ENCODE measurements around the gene ATP10D.

ATP10D gene

DNA sequence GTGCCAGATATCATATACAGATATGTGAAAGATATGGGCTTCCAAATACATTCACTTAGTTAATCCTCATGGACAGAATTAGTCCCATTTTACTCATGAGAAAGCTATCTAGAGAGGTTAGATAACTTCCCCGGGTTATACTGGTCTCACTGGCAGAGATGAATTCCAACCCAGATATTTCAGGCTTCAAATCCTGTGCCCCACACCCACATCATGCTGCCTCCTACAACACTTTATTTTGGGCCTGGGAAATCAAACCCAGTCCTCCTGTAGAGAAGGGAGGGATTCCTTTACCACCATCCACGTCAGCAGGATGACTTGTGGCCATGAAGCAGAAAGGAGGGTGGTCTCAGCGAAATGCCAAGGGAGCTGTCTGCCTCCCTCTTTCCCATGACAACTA, 113.8 kb downstream of the ATP10D start:
- no peak for DNase-seq

DNA sequence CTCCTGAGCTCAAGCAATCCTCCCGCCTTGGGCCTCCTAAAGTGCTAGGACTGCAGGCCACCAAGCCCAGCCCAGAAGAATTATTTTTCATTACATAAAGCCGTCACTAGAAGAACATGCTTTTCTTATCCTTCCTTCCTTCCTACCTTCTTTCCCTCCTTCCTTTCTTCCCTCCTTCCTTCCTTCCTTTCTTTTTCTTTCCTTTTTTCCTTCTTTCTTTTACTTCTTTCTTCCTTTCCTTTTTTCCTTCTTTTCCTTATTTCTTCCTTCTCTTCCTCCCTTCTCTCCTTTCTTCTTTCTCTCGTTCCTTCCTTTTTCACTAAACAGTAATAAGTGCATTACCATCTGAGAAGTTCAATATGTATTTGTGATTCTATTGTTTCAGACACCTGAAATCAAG, 121.4 kb downstream of the ATP10D start:
- DNase-seq: no peak

DNA sequence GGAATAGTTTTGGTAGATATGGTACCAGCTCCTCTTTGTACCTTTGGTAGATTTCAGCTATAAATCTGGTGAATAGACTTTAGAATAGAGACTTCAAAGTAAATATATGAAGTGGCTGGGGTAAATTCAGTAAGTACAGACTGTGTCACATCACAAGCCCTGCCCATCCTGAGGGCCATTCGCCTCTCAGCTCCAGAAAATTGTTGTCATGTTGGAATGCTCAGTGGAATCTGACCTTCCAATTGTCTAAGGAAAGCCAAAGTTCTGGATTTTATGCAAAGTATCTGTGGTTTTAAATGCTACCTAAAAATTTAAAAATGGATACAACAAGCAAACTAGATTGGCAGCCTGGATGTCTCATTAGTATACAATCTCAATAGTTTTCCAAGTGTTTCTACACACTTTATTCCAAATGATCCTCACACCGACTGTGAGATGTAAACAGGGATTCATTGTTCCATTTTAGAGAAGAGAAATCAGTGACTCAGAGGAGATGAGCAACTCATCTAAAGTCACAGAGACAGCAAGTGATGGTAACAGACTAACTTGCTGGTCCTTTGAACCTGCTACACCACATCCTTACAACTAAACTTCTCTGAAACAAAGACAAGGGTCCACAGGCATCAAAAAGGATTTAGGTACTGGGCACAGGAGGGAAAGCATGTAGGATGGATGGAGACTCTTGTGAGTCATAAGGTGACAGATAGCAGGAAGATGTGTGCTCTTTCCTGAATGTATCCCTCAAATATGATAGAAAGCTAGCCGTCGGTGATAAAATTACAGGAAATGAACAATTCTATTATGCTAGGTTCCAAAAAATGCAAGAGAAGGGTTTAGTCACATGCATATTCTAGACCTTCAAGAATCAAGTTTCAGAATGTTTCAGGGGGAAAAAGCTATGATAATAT, 127.3 kb downstream of the ATP10D start:
- DNase-seq: no peak

DNA sequence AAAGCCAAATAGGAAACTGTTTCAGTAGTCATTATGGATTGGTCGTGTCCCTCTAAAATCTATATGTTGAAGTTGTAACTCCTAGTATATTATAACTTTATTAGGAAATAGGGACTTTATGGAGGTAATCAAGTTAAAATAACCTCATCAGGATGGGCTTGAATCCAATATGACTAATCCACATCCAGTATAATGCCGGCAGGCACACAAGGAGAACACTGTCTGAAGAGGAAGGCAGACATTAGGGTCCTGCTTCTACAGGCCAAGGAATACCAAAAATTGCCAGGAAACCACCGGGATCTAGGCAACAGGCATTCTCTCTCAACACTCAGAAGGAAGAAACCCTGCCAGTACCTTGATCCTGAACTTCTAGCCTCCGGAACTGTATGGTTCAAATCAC, 130.3 kb downstream of the ATP10D start:
- no peak for DNase-seq

DNA sequence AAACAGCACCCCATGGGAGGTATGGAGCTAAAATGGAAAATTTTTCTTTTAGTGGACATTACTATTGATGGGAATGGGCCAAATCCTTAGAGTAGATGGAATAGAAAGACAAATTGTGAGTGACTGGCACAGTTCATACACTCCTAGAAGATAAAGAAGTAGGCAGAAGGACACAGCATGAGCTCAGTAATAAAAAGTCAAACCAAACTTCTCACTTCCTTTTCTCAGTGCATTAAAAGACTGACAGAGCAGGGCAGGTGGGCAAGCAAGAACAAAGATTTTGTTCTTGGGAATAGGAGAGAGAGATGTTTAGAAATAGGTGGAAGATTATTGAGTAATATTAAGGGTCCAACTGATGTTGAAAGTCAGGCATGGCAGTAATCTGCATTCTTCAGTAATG, 132.5 kb downstream of the ATP10D start:
- DNase-seq: no peak

DNA sequence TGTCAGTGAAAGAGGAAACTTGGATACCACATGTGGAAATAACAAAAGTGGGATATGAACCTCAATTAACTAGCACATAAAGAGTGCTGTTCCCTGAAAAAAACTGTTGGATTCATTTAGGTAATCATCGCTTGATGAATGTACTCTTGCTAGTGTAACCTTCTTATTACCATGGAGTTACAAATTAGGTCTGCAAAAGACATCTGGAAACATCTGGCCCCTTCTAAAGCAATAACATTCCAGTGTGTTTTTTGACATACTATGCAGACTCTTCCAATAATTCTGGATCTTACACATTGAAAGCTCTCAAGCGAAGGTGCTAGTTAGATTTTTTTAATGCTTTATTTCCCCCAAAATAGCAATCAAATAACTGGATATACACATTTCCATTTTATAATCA, 134.6 kb downstream of the ATP10D start:
- DNase-seq: no peak

DNA sequence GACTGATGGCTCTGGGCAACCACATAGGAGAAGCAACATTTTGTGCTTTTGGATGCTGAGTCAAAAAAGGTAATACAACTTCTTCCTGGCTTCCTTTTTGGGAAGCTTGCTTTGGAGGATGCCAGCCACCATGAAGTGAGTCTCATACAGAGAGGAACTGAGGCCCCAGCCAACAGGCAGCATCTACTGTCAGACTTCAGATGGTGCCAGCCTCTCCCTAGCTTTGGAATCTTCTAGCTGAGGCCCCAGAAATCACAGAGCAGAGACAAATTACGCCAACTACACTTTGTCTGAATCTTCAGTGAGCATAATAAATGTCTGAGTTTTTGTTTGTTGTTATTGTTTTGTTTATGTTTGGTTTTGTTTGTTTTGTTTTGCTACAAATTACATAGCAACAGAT, 136.1 kb downstream of the ATP10D start:
- no peak for DNase-seq

DNA sequence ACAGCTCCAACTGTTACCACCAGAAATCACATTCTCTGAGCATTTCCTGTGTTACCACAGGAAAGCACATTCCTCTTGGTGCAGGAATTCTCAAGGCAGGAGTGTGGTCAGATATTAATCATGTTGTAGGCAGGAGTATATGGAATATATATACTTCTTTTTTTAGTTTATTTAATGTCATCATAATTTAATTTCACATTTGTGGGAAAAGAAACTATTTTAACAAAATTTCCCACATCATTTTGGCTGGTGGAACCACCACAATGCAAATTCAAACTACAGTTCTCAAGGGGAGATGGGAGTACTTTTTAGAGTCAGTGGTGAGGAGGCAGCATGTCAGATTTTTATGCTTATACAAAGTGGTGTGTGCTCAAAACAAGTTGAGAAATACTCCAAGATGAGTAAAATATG, 139.0 kb downstream of the ATP10D start:
- no peak for DNase-seq

DNA sequence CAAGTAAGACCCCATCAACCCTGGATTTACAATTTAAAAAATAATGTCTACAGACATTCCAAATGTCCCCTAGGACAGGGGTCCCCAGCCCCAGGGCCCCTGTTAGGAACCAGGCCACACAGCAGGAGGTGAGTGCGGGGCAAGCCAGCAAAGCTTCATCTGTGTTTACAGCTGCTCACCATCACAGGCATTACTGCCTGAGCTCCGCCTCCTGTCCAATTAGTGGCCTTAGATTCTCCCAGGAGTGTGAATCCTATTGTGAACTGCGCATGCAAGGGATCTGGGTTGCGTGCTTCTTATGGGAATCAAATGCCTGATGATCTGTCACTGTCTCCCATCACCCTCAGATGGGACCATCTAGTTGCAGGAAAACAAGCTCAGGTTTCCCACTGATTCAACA, 146.1 kb downstream of the ATP10D start:
- DNase-seq: no peak

DNA sequence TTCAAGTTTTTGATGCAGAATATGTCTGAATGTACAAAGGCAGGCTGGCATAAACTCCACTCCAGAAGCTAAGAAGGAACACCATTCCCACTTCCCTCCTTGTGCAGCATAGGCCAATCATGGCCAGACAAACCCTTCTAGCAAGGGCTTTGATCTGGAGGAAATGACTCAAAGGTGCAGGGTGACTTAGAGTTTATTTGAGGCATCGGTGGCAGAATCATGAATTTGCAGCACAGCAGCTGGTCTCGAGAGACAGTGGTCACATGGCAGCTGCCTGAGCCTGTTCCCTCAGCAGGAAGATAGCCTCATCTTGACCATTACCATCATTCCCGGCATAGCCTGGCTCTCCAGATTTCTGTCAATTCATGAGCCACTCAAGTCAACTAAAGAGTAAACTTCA, 154.5 kb downstream of the ATP10D start:
- no peak for DNase-seq

DNA sequence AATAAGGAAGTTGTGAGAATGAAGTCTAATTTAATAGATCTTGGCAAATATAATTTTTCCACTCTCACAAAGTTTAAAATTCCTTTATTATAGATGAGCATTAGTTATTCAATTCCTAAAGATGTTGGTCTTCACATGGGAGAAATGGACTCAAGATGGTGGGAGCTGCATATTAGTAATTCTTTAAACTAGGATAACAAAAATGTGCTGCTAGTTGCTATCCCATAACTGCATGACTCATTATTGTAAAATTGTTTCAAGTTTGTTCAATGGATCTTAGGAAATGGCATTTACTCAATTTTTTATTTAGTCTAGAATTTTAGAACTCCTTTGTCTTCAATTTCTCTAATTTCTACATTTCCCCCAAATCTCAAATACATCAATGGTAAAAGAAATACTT, 155.8 kb downstream of the ATP10D start:
- no peak for DNase-seq

DNA sequence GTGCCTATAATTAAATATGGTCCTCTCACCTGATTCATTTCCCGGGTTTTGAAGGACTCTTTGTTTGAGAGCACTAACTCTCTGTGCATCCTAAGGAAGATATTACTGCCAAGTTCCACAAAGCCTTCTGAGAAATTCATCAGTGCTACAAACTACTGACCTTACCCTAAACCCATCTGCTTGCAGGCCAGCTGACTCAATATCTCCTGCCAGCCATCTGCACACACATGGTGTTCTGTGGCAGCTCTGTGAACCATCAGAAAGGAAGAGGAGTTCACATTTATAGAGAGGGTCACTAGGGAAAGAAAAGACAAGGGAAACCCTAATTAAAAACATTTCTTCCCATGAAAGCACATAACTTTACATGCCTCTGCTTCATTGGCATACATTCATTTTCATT, 156.7 kb downstream of the ATP10D start:
- DNase-seq: no peak

DNA sequence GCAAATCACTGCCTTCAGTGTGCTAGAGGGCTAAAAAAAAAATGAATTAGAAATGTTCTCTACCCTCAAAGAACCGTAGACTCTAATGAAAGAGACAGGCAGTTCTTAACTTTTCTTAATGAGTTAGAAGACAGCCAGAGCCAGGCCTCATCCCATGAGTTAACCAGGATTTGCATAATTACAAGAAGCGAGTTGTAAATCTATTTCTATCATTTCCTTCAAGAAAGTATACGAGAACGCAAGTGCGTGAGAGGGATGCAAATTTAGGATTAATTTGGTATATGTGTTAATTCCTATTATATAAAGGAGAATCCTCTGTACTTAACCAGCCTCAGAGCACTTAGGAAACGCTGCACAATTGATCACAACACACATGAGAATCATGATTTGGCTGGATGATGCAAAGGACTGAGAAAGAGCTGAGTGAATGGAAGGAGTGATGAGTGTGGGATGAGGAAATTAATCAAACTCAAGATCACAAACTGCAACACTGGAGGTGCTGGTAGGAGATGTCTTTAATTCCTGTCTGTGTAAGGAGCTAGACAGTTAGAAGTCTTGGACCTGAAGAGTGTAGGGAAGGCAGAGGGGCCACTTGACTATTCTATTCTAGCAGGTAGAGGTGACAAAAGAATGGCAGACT, 157.2 kb downstream of the ATP10D start:
- DNase-seq: no peak
